Measurements from ENCODE around the gene MAMLD1.

- TF ChIP-seq CTCF (IDR thresholded peaks at IDR 0.05; ENCODE audit: insufficient read depth, low read length, poor library complexity, severe bottlenecking) (no peak), EZH2phosphoT487 (conservative IDR thresholded peaks at IDR 0.05; ENCODE audit: low read length) (no peak)
These were observed 145.6 kb downstream of the MAMLD1 start for GRCh38 chrX:150508451-150509367.

Measured in SU-DHL-6 (cell line).